Measurements from ENCODE around the gene SLCO4A1. TPM values are rescaled to one million over a fixed set of nuclear protein-coding genes. Genes with fewer than 3 reads are reported as not detected.
A peak's percentile ranks its signal among the peaks of the same experiment; 100 is the strongest.

The SLCO4A1 gene
- total RNA-seq, 1 experiment from 2014 or later: 161 TPM

DNA sequence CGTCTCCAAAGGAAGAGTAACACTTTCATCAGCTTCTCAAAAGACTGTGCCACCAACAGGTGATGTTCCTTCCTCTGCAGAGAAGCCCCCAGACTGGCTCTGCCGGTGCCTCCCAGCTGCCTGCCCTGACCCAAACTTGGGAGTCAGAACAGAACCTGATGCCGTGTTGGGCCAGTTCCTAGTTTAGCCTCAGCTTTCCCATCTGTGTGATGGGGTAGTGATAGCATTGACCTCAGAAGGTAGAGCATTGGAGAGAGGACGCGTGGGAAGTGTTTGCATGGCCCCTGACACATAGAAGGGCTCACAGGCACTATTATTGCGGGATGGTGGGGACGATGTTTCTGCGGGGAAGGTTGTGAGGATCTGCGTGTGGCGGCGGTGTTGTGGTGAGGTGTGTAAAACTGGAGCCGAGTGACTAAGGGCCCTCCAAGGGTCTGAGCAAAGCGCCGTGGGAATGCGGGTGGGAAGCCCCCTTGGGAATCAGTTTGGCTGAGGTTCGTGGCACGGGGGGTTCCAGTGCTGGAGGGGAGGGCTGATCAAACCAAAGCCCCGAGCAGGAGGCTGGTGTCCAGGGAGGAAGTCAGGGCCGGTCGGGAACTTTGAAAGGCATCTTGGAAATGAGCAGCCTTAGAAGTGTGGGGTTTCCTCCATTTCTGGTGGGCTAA, 68.0 kb downstream of the SLCO4A1 start:
- Histone ChIP-seq H3K9me3 (ENCODE audit: low read length) (no peaks in the 10 kb centered on the region), H3K4me1 (ENCODE audit: insufficient read depth, low read length) (peaks cover 25% of the 10 kb centered on the region), H3K36me3 (ENCODE audit: low read depth, low read length) (no peaks in the 10 kb centered on the region), H4K20me1 (ENCODE audit: low read length) (no peaks in the 10 kb centered on the region), H3K9me2 (replicated peaks; ENCODE audit: low read length) (no peaks in the 10 kb centered on the region), H3F3A (ENCODE audit: low read length, unreplicated experiment) (no peaks in the 10 kb centered on the region), H3K4me3 (ENCODE audit: low read length) (peak overlapping the region; percentile 64), H3K79me2 (ENCODE audit: low read length) (0 out of 2 replicates have a peak, but pooled peaks cover 4% of the 10 kb centered on the region), H3K27me3 (ENCODE audit: low read length) (0 out of 2 replicates have a peak, but pooled peaks cover 3% of the 10 kb centered on the region), H3K27ac (ENCODE audit: low read length) (no peak overlapping the region), H3K9ac (ENCODE audit: low read length) (no peak overlapping the region), H3K4me2 (ENCODE audit: low read length) (peak overlapping the region; percentile 86), H2AFZ (ENCODE audit: low read length) (no peak overlapping the region; the same call in 1 of the 2 replicates)
- POLR2A ChIA-PET (ENCODE audit: unreplicated experiment): no interaction called here
- ATAC-seq (peak; percentile 1; the same call in 1 of the 2 replicates), DNase-seq (no peak)
- intact Hi-C loops (cut with micrococcal nuclease): no loop called here
- CTCF ChIA-PET: interaction anchor here (1.6 kb wide), 1 partner anchor 81 kb away, joined by 5 read pairs; no protein-coding TSS in a partner anchor
- TF ChIP-seq CTCF (conservative IDR thresholded peaks at IDR 0.05; ENCODE audit: low read depth, low read length): no peak
- TF ChIP-seq EZH2 (IDR thresholded peaks at IDR 0.05; ENCODE audit: low read length, unreplicated experiment): no peak
- BruUV-seq (replicated peaks): TSS peak; percentile 80

- no TSS peak for BruUV-seq (replicated peaks)
- DNase-seq: peak; percentile 86
Observed at GRCh38 chr20:62710886-62711702, 68.8 kb downstream of the SLCO4A1 start.

More at GRCh38 chr20:62710886-62711702, 68.8 kb downstream of the SLCO4A1 start:
- Histone ChIP-seq H3K4me1 (ENCODE audit: insufficient read depth, low read length) (peaks cover 18% of the 10 kb centered on the region; the same call in 1 of the 2 replicates), H3K79me2 (ENCODE audit: low read length) (0 out of 2 replicates have a peak, but pooled peaks cover 4% of the 10 kb centered on the region), H3K4me3 (ENCODE audit: low read length) (peak overlapping the region; percentile 64), H2AFZ (ENCODE audit: low read length) (no peak overlapping the region; the same call in 1 of the 2 replicates), H3F3A (ENCODE audit: low read length, unreplicated experiment) (no peaks in the 10 kb centered on the region), H3K27me3 (ENCODE audit: low read length) (0 out of 2 replicates have a peak, but pooled peaks cover 3% of the 10 kb centered on the region), H3K27ac (ENCODE audit: low read length) (no peak overlapping the region), H3K36me3 (ENCODE audit: low read depth, low read length) (no peaks in the 10 kb centered on the region), H3K9me3 (ENCODE audit: low read length) (no peaks in the 10 kb centered on the region), H3K4me2 (ENCODE audit: low read length) (peak overlapping the region; percentile 86), H3K9me2 (replicated peaks; ENCODE audit: low read length) (no peaks in the 10 kb centered on the region), H3K9ac (ENCODE audit: low read length) (no peak overlapping the region), H4K20me1 (ENCODE audit: low read length) (no peaks in the 10 kb centered on the region)
- ChIA-PET POLR2A (ENCODE audit: unreplicated experiment) (interaction anchor here (0.5 to 0.6 kb wide), 2 partner anchors 52 to 80 kb away, joined by 3 to 6 read pairs; no protein-coding TSS in a partner anchor), CTCF (interaction anchor here (0.6 to 1.6 kb wide), 3 partner anchors 39 to 212 kb away, joined by 3 to 5 read pairs (median 4); no protein-coding TSS in a partner anchor)
- intact Hi-C loops (cut with micrococcal nuclease): no loop called here
- peak; percentile 79 for ATAC-seq
- TF ChIP-seq CTCF (conservative IDR thresholded peaks at IDR 0.05; ENCODE audit: low read depth, low read length): no peak
- no peak for TF ChIP-seq EZH2 (IDR thresholded peaks at IDR 0.05; ENCODE audit: low read length, unreplicated experiment)
- TF ChIP-seq EZH2phosphoT487 (IDR thresholded peaks at IDR 0.05; ENCODE audit: borderline replicate concordance, low read length): no peak
